ENCODE data around the gene STOML1. TPM values are rescaled to one million over a fixed set of nuclear protein-coding genes. Genes with fewer than 3 reads are reported as not detected.

STOML1 gene
- polyA plus RNA-seq, 1 donor (not counting 4 experiments of a cell fraction or from before 2014, with no cell fraction given) = 7.0 TPM

DNA sequence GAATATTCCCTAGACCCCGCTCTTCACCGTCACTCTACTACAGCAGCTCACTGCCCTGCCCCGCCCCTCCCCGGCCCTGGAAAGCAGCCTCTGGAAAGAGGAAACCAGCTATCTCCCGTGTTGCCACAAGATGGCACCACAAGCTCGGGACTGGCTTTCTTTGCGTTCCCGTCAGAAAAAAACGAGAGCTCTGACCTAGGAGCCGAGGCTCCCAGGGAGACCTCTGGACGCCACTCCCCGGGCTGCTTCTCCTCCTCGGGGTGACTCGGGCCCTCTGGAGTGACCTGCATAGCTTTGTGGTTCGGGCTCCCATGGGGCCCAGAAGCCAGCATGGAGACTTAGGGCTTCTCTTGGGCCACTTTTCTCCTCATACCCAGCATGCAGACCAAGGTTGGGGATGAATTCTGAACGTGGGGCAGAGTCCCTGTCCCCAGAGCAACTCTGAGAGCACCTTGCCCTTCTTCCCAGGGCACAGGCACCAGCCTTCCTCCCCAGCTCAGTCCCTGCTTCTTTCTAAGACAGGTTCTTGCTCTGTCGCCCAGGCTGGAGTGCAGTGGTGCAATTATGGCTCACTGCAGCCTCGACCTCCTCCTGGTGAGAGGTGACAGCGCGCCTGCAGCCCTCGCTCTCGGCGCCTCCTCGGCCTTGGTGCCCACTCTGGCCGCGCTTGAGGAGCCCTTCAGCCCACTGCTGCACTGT is 19.0 kb downstream of the STOML1 start:
- H3K27ac ChIP-seq (ENCODE audit: control insufficient read depth, insufficient read depth, low read length) = no peak overlapping the region
- H2AFZ ChIP-seq (ENCODE audit: control insufficient read depth, low read length) = peak overlapping the region; percentile 73
- H3K9me1 ChIP-seq (ENCODE audit: control insufficient read depth, extremely low read depth, insufficient read depth, low read length) = no peaks in the 10 kb centered on the region
- H4K20me1 ChIP-seq (ENCODE audit: control insufficient read depth, extremely low read depth, insufficient read depth, low read length) = no peaks in the 10 kb centered on the region
- peaks cover 9% of the 10 kb centered on the region for H3K4me1 ChIP-seq (ENCODE audit: control insufficient read depth, extremely low read depth, insufficient read depth, low read length)
- peak overlapping the region; percentile 76 for H3K4me2 ChIP-seq (ENCODE audit: control insufficient read depth, extremely low read depth, insufficient read depth, low read depth, low read length)
- DNase-seq (ENCODE audit: low read depth, low spot score) (no peak), FAIRE-seq (peak; percentile 75)
- no peaks in the 10 kb centered on the region for H3K27me3 ChIP-seq (ENCODE audit: control insufficient read depth, extremely low read depth, insufficient read depth, low read length)
- peak overlapping the region in 1 of 3 experiments; percentile 34 for H3K4me3 ChIP-seq (ENCODE audit: control insufficient read depth in 2 of 3, extremely low read depth in 1 of 3, insufficient read depth in 2 of 3, low read depth in 1 of 3, low read length in 3 of 3)
- TF ChIP-seq EZH2 (IDR thresholded peaks at IDR 0.05; ENCODE audit: low read length) = no peak
- TF ChIP-seq, protein P1, sequence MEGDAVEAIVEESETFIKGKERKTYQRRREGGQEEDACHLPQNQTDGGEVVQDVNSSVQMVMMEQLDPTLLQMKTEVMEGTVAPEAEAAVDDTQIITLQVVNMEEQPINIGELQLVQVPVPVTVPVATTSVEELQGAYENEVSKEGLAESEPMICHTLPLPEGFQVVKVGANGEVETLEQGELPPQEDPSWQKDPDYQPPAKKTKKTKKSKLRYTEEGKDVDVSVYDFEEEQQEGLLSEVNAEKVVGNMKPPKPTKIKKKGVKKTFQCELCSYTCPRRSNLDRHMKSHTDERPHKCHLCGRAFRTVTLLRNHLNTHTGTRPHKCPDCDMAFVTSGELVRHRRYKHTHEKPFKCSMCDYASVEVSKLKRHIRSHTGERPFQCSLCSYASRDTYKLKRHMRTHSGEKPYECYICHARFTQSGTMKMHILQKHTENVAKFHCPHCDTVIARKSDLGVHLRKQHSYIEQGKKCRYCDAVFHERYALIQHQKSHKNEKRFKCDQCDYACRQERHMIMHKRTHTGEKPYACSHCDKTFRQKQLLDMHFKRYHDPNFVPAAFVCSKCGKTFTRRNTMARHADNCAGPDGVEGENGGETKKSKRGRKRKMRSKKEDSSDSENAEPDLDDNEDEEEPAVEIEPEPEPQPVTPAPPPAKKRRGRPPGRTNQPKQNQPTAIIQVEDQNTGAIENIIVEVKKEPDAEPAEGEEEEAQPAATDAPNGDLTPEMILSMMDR (optimal IDR thresholded peaks at IDR 0.05 in 1 of 3, IDR thresholded peaks at IDR 0.05 in 1 of 3, conservative IDR thresholded peaks at IDR 0.05 in 1 of 3; ENCODE audit: extremely low read depth in 1 of 3, insufficient read depth in 2 of 3, low read length in 3 of 3) = peak; percentile 86 to 91 (median 90)
- no peaks in the 10 kb centered on the region for H3K79me2 ChIP-seq (ENCODE audit: control insufficient read depth, insufficient read depth, low read length)
- H3K9ac ChIP-seq (ENCODE audit: control insufficient read depth, extremely low read depth, insufficient read depth, low read length) = peak overlapping the region; percentile 6
- H3K36me3 ChIP-seq (ENCODE audit: control insufficient read depth in 2 of 2, extremely low read depth in 1 of 2, insufficient read depth in 2 of 2, low read length in 2 of 2) = no peaks in the 10 kb centered on the region
- dilution Hi-C loops (cut with MboI; ENCODE audit: extremely low pct_ligation_motif_present, low sequenced_read_pairs) = no loop called here
- no peaks in the 10 kb centered on the region for H3K9me3 ChIP-seq (ENCODE audit: control insufficient read depth, low read depth, low read length)

- Histone ChIP-seq H3K4me3 (ENCODE audit: control insufficient read depth in 2 of 3, extremely low read depth in 1 of 3, insufficient read depth in 2 of 3, low read depth in 1 of 3, low read length in 3 of 3) (no peak overlapping the region), H3K36me3 (ENCODE audit: control insufficient read depth in 2 of 2, extremely low read depth in 1 of 2, insufficient read depth in 2 of 2, low read length in 2 of 2) (no peaks in the 10 kb centered on the region), H3K27me3 (ENCODE audit: control insufficient read depth, extremely low read depth, insufficient read depth, low read length) (no peaks in the 10 kb centered on the region), H3K9me3 (ENCODE audit: control insufficient read depth, low read depth, low read length) (no peaks in the 10 kb centered on the region), H3K27ac (ENCODE audit: control insufficient read depth, insufficient read depth, low read length) (no peak overlapping the region), H3K9ac (ENCODE audit: control insufficient read depth, extremely low read depth, insufficient read depth, low read length) (no peak overlapping the region), H2AFZ (ENCODE audit: control insufficient read depth, low read length) (no peak overlapping the region), H4K20me1 (ENCODE audit: control insufficient read depth, extremely low read depth, insufficient read depth, low read length) (no peaks in the 10 kb centered on the region), H3K79me2 (ENCODE audit: control insufficient read depth, insufficient read depth, low read length) (no peaks in the 10 kb centered on the region), H3K4me1 (ENCODE audit: control insufficient read depth, extremely low read depth, insufficient read depth, low read length) (peaks cover 29% of the 10 kb centered on the region), H3K9me1 (ENCODE audit: control insufficient read depth, extremely low read depth, insufficient read depth, low read length) (peaks cover 3% of the 10 kb centered on the region), H3K4me2 (ENCODE audit: control insufficient read depth, extremely low read depth, insufficient read depth, low read depth, low read length) (no peak overlapping the region)
- DNase-seq (ENCODE audit: low read depth, low spot score) = no peak
- dilution Hi-C loops (cut with MboI; ENCODE audit: extremely low pct_ligation_motif_present, low sequenced_read_pairs) = no loop called here
- no peak for TF ChIP-seq EZH2 (IDR thresholded peaks at IDR 0.05; ENCODE audit: low read length)
- TF ChIP-seq, protein P1 (optimal IDR thresholded peaks at IDR 0.05 in 1 of 3, IDR thresholded peaks at IDR 0.05 in 1 of 3, conservative IDR thresholded peaks at IDR 0.05 in 1 of 3; ENCODE audit: extremely low read depth in 1 of 3, insufficient read depth in 2 of 3, low read length in 3 of 3) = no peak
- no peak for FAIRE-seq
Measured at GRCh38 chr15:73969151-73969759, 22.8 kb downstream of the STOML1 start.
